GM11168 (cell line): ENCODE results near the gene PGAM1.
"Not testable (repeated sequence)": the region's sequence is repeated elsewhere in the genome, so short reads cannot be mapped to it uniquely, and the experiment has no call there.

Experiments
- in situ Hi-C: fragments of 300-500 bp; cut with MboI; formaldehyde crosslinking; loops from one replicate; pipeline ENCODE4 v1.12.0; 2022; ENCODE audit warnings: low sequenced_read_pairs; ENCODE audit not compliant: unreplicated experiment

Gene PGAM1

DNA sequence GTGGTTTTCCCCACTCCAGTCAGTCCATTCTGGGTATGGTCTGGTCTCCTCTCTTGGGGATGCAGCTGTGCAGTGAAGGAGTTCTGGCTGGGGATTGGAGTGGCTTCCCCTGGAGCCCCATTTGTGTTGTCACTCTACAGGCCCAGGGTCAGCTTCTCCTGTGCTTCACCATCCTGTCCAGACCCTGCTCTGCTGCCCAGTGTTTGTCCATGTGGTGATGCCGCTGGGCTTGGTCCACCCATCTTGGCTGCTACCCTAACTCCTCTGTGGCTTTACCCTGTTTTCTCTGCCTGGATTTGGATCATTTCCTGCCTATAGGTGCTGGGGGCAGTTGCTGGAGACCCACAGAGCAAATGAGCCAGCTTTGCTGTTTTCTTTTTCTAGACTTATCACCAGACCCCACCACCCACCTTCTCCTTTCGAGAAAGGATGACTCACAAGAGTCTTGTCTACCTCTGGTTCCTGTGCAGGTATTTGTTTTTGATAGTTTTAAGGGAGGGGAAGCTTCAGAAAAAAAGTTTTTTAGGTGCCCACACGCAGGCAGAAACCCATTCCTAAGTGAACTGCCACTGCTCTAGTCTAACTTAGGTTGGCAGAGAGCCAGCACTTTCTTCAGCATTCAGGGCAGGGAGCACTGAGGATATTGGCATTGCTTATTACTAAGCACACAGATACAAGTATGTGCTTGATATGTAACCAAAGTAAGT is 28.5 kb downstream of the PGAM1 start:
- in situ Hi-C loops: no loop called here

DNA sequence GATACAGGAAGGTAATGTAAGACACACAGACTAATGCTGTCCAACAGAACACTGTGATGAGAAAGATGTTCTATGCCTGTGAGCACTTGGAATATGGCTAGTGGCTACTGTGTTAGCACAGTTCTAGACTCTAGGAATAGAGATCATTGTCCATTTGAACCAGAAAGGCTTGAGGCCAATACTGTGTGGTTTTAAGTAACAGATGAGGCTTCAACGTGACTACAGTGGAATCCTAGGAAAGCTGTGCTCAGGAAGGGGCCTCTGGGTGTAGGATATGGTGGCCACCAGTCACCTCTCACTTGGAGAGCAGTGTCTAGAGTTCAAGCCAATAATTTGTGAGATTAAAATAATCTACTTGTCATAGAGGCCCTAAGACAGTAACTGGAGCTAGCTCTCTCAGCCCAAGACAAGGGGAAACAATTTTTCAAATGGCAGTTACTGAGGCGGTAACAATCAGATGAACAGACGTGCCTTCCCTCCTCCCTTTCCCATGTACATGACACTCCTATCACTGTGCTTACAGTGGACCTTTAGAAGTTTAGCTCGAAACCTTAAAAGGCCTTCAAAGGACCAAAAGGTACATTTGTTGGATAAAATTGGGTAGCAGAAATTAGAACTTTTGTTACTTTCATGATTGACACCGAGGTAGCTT is 30.2 kb downstream of the PGAM1 start:
- in situ Hi-C loops: no loop called here

DNA sequence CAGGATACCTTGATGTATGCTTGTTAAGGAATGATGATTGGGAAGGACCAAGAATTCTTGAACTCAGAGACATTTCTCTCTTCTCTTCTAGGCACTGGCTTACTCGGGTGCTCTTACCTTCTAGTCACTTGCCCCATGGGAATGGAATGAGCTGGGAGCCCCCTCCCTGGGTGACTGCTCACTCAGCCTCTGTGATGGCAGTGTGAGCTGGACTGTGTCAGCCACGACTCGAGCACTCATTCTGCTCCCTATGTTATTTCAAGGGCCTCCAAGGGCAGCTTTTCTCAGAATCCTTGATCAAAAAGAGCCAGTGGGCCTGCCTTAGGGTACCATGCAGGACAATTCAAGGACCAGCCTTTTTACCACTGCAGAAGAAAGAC is 30.7 kb downstream of the PGAM1 start:
- in situ Hi-C loops: no loop called here

DNA sequence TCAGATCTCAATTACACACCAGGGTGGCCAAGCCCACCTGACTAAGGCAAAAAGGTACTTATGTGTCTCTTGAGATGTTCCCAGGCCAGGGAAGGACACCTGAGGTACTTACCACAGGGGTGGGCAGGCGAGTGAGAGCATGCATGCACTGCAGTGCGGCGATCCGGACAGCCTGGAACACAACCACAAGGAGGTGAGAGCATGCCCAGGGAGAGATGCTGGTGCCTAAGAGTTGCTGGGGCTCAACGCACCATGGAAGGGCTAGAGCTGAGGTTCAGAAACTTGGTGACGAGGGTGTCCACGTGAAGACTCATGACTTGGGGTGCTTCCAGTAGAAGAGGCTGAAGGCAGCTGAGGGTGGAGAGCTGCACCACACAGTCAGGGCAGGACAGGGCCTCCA is 33.1 kb downstream of the PGAM1 start:
- in situ Hi-C loops: no loop called here

GRCh38 chr10:97459933-97460332 is 33.9 kb downstream of the PGAM1 start:
- in situ Hi-C loops: no loop called here

- in situ Hi-C loops: no loop called here
Measured at GRCh38 chr10:97462309-97462708, 36.3 kb downstream of the PGAM1 start.

GRCh38 chr10:97463363-97464132 is 37.6 kb downstream of the PGAM1 start:
- in situ Hi-C loops: no loop called here

DNA sequence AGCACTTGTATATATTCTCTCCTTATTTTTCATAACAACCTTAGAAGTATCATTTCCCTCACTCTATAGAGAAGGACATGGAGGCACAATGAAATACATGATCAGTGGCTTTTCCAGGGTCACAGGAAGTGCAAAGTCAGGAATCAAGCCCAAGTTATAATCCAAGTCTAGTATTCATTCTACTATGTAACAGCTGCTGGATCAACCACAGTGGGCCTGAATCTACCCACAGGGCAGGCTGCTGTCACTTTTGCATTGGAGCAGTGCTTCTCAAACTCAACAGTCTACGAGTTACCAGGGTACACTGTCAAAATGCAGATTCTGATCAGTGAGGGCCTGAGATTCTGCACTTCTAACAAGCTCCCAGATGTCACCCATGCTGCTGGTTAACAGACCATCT is 38.2 kb downstream of the PGAM1 start:
- in situ Hi-C loops: no loop called here

- in situ Hi-C loops: no loop called here
Measured at GRCh38 chr10:97465982-97466381, 40.0 kb downstream of the PGAM1 start.

DNA sequence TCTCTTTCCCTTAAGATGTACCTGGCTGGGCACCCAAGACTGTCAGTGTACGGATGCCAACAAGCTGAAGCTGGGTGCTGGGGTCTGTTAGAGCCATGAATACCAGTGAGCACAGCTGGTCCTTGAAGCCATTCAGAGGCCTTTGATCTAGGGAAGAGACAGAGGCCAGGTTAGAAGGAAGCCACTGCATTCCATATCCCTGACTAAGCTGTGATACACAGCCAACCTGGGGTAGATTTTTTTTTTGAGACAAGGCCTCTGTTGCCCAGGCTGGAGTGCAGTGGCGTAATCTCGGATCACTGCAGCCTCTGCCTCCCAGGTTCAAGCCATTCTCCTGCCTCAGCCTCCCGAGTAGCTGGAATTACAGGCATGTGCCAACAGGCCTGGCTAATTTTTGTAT is 40.8 kb downstream of the PGAM1 start:
- in situ Hi-C loops: no loop called here

DNA sequence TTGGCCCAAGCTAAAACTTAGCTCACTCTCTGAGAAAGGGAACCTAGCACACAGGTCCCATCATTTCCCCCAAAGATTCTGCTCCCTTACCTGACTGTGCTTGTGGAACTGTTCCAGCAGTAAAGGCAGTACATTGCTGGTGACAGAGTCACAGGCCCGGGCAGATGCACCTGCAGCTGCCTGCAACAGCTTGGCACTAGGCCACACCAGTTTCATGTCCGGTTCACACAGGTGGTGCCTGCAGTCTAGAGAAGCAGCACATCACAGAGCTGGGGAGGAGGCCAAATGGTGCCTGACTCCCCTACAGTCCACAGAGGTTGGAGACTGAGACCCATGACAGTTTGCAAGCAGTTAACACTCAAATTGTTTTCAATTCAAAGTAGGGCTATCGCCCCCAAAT is 42.2 kb downstream of the PGAM1 start:
- in situ Hi-C loops: no loop called here

GRCh38 chr10:97468781-97469180 is 42.8 kb downstream of the PGAM1 start:
- in situ Hi-C loops: not testable (repeated sequence)

DNA sequence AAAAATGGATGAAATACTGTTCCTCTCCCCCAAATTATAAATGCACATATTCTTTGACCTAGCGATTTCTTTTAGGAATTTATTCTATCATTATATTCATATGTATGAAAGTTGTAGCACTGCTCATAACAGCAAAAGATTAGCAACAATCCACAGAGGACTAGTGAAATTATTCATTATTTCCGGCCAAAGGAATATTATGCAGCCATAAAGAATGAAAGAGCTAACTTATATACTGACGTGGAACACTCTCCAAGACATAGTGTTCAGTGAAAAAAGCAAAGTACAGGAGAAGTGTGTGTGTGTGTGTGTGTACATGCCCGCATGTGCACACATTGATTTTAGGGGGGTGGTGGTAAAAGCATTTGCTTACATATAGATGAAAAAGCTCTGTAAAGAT is 48.9 kb downstream of the PGAM1 start:
- in situ Hi-C loops: no loop called here

DNA sequence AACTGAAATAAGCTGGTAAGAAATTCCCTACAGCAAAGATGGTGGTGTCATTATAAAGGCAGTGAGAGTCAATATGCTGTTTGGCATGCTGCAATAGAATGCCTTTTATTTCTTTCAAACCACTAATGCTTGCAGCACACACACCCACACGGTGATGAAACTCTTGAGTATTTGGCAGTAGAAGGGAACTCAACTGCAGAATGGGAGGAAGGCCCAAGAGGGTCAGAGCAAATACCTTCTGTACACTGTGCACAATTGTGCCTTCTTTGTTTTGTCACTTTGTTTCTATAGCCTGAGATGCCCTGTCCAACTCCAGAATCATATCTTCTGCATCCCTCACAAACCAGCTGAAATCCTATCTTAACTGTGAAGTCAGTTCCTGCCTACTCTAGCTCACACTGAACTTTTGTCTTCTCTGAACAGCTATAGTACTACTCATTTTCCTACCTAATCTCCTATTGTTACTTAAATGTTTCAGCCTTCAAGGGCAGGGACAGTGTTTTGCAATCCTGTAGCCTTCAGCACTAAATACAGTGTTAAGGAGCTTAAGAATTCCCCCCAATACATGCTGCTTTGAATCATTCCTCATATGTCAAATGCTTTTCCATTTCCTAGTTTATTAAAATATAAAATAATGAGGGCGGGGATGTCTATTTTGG is 50.1 kb downstream of the PGAM1 start:
- in situ Hi-C loops: no loop called here

GRCh38 chr10:97479410-97479809 is 53.4 kb downstream of the PGAM1 start:
- in situ Hi-C loops: not testable (repeated sequence)

- in situ Hi-C loops: no loop called here
Measured at GRCh38 chr10:97479939-97480338, 53.9 kb downstream of the PGAM1 start.

GRCh38 chr10:97481071-97481470 is 55.1 kb downstream of the PGAM1 start:
- in situ Hi-C loops: no loop called here

DNA sequence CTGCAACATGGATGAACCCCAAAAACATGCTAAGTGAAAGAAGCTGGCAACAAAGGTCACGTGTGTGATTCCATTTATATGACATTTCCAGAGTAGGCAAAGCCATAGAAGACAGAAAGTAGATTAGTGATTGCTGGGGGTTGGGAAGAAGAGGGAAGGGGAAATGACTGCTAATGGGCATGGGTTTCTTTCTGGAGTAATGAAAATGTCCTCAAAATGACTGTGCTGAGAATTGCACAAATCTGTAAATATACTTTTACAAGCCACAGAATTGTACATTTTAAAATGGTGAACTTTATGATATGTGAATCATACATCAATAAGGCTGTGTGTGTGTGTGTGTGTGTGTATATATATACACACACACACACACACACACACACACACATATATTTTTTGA is 56.4 kb downstream of the PGAM1 start:
- in situ Hi-C loops: no loop called here
